Spinal cord (tissue), 10 donors: ENCODE results near the gene PDXDC1. TPM values are rescaled to one million over a fixed set of nuclear protein-coding genes. Genes with fewer than 3 reads are reported as not detected.
"Not testable (repeated sequence)": the region's sequence is repeated elsewhere in the genome, so short reads cannot be mapped to it uniquely, and the experiment has no call there.

Source experiments
- DNase-seq, 6 donors: peaks; one replicate each; pipeline versions ENCODE4 v3.0.0 to v3.0.0-alpha.2; 2013 to 2015; ENCODE audit warnings: low spot score in 6 of 6, low read depth in 4 of 6
- H3K27ac ChIP-seq: one replicate; pipeline ENCODE4 v1.5.1; 2013; ENCODE audit warnings: low read depth, low read length, control low read depth
- H3K27me3 ChIP-seq: one replicate; pipeline ENCODE4 v1.6.1; 2013; ENCODE audit warnings: low read length; ENCODE audit not compliant: control insufficient read depth, insufficient read depth
- H3K36me3 ChIP-seq: one replicate; pipeline ENCODE4 v1.6.1; 2013; ENCODE audit warnings: low read length; ENCODE audit not compliant: control insufficient read depth, insufficient read depth
- H3K4me1 ChIP-seq: one replicate; pipeline ENCODE4 v1.6.1; 2013; ENCODE audit warnings: low read length; ENCODE audit not compliant: control insufficient read depth, insufficient read depth
- H3K4me3 ChIP-seq: one replicate; pipeline ENCODE4 v1.5.1; 2013; ENCODE audit warnings: low read depth, low read length, control low read depth
- H3K9me3 ChIP-seq: one replicate; pipeline ENCODE4 v1.6.1; 2013; ENCODE audit warnings: low read length; ENCODE audit not compliant: control insufficient read depth, insufficient read depth
- WGBS: methylation state at CpG from one replicate; pipeline ENCODE4 v1.1.5; 2013; ENCODE audit warnings: missing lambda C conversion rate; ENCODE audit not compliant: insufficient coverage; 5-methylcytosine and 5-hydroxymethylcytosine counted together
- polyA plus RNA-seq, 2 donors: library from polyadenylated mRNA; unstranded; fragments of 120-200 nt; gene quantifications; one replicate each; pipeline ENCODE4 v1.2.1, GENCODE V29; 2013; ENCODE audit not compliant: insufficient read length in 2 of 2
- total RNA-seq, 2 donors: library from RNA; depleted of rRNA in 1 of 2; stranded (reverse); fragments of 120-200 nt in 1 of 2; fragments of >200 nt in 1 of 2; gene quantifications; one replicate each; pipeline versions ENCODE4 v1.2.3 to v1.2.4, GENCODE V29; 2013 to 2014
- donor health status: healthy.

PDXDC1 gene
- total and polyA plus RNA-seq, 4 donors, result 52.3 to 82.9 (median 57.8) TPM

- DNase-seq, H3K4me3 ChIP-seq, H3K27me3 ChIP-seq, H3K9me3 ChIP-seq, H3K27ac ChIP-seq: not testable (repeated sequence)
- peaks cover 13% of the 10 kb centered on the region for H3K36me3 ChIP-seq
- H3K4me1 ChIP-seq, result peaks cover 12% of the 10 kb centered on the region
- 85% methylated on average over 3 of the region's 8 CpGs for WGBS
Observed at GRCh38 chr16:14988092-14988491, 13.3 kb downstream of the PDXDC1 start.

- H3K9me3 ChIP-seq, H3K4me3 ChIP-seq, H3K27me3 ChIP-seq, H3K27ac ChIP-seq: not testable (repeated sequence)
- 84% methylated on average over 25 of the region's 25 CpGs for WGBS
- peak in 1 of 6 donors; percentile 13 for DNase-seq
- Histone ChIP-seq H3K4me1 (peaks cover 12% of the 10 kb centered on the region), H3K36me3 (peaks cover 13% of the 10 kb centered on the region)
Observed at GRCh38 chr16:14988661-14989191, 13.9 kb downstream of the PDXDC1 start.

- H3K27me3 ChIP-seq, H3K27ac ChIP-seq, H3K4me3 ChIP-seq, H3K9me3 ChIP-seq: not testable (repeated sequence)
- DNase-seq, result peak in 2 of 6 donors; percentile 8 to 30
- WGBS, result 32% methylated on average over 60 of the region's 98 CpGs
- H3K4me1 ChIP-seq, result peaks cover 12% of the 10 kb centered on the region
- H3K36me3 ChIP-seq, result peaks cover 13% of the 10 kb centered on the region
Observed at GRCh38 chr16:14989291-14990281, 14.8 kb downstream of the PDXDC1 start.

GRCh38 chr16:14993277-14994151, 18.7 kb downstream of the PDXDC1 start:
- not testable (repeated sequence) for H3K27ac ChIP-seq, DNase-seq, H3K9me3 ChIP-seq, H3K27me3 ChIP-seq, H3K36me3 ChIP-seq, H3K4me3 ChIP-seq
- H3K4me1 ChIP-seq, result peaks cover 12% of the 10 kb centered on the region
- WGBS, result no CpG with 5 or more reads among the region's 7 CpGs

DNA sequence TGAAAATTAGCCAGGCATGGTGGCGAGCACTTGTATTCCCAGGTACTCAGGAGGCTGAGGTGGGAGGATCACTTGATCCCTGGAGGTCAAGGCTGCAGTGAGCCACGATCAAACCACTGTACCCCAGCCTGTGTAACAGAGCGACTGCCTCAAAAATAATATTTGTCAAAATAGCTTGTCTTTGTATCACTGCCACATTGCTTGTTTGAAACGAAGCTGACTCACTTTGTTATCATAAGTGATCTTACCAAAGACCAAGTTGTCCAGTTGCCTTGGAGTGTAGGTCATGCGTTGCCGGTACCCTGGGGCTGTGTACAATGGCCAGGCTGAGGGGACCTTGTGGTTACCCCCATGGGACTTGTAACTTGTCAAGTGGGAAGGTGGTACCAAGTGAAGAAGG, 21.9 kb downstream of the PDXDC1 start:
- not testable (repeated sequence) for H3K4me3 ChIP-seq, H3K27ac ChIP-seq, H3K27me3 ChIP-seq, H3K4me1 ChIP-seq, H3K9me3 ChIP-seq, DNase-seq, H3K36me3 ChIP-seq
- WGBS, result 80% methylated on average over 2 of the region's 6 CpGs

- H3K36me3 ChIP-seq, DNase-seq, H3K9me3 ChIP-seq, H3K4me3 ChIP-seq, H3K4me1 ChIP-seq, H3K27me3 ChIP-seq, H3K27ac ChIP-seq: not testable (repeated sequence)
- 96% methylated on average over 5 of the region's 7 CpGs for WGBS
Observed at GRCh38 chr16:14998300-14998699, 23.5 kb downstream of the PDXDC1 start.

- not testable (repeated sequence) for H3K9me3 ChIP-seq, H3K4me3 ChIP-seq, H3K36me3 ChIP-seq, H3K27me3 ChIP-seq, DNase-seq, H3K27ac ChIP-seq, H3K4me1 ChIP-seq
- WGBS, result 80% methylated on average over 1 of the region's 3 CpGs
Observed at GRCh38 chr16:14999845-15000244, 25.0 kb downstream of the PDXDC1 start.

- H3K9me3 ChIP-seq, DNase-seq, H3K27ac ChIP-seq, H3K36me3 ChIP-seq, H3K4me1 ChIP-seq, H3K4me3 ChIP-seq, H3K27me3 ChIP-seq: not testable (repeated sequence)
- no CpG with 5 or more reads among the region's 3 CpGs for WGBS
Observed at GRCh38 chr16:15002448-15002847, 27.6 kb downstream of the PDXDC1 start.

DNA sequence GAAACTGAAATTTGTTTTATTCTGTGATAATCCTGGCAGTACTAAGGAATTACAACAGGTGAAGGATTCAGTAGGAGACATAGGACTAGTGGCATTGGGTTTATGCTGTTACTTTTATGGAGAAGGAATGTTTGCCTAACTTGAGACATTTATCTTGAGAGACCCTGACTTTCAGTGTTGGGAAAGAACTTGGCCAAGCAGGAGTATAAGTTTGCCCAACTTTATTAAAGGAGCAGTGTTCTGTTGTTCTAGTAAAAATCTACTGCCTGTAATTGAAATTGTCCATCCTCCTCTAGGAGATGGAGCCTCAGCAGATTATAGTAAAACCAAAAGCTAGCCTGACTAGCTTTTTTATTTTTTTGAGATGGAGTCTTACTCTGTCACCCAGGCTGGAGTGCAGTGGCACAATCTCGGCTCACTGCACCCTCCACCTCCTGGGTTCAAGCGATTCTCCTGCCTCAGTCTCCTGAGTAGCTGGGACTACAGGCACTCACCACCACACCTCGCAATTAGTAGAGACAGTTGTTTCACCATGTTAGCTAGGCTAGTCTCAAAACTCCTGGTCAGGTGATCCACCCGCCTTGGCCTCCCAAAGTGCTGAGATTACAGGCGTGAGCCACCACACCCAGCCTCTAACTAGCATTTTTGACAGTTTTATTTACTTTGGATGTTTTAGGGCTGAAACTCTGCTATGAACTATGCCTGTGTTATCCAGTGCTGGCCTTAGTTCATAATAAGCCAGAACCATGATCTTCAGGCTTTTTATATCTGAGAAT, 30.7 kb downstream of the PDXDC1 start:
- not testable (repeated sequence) for H3K27me3 ChIP-seq, H3K4me1 ChIP-seq, H3K4me3 ChIP-seq, H3K36me3 ChIP-seq, H3K9me3 ChIP-seq, DNase-seq, H3K27ac ChIP-seq
- WGBS, result 50% methylated on average over 2 of the region's 5 CpGs
